GM18517 (cell line): ENCODE results near the gene ATP1A4.
A peak's percentile ranks its signal among the peaks of the same experiment; 100 is the strongest.

ENCODE experiments used
- ATAC-seq: cut with Tn5 transposase; IDR thresholded peaks from one replicate; pipeline ENCODE4 v1.9.1; 2021; ENCODE audit warnings: mild to moderate bottlenecking, moderate library complexity; ENCODE audit not compliant: unreplicated experiment

ATP1A4 gene

GRCh38 chr1:160204526-160205241 is 53.3 kb downstream of the ATP1A4 start:
- ATAC-seq = peak; percentile 79

- ATAC-seq = peak; percentile 31
Observed at GRCh38 chr1:160205242-160206035, 54.0 kb downstream of the ATP1A4 start, which contains the start of gene PEA15. TSS of gene PEA15 (plus strand) at chr1:160205384. CDS start at chr1:160211545, 6,161 bp downstream.

- no peak for ATAC-seq
Observed at GRCh38 chr1:160206036-160206389, 54.6 kb downstream of the ATP1A4 start.

GRCh38 chr1:160206421-160207117 is 55.2 kb downstream of the ATP1A4 start:
- ATAC-seq = no peak

GRCh38 chr1:160207118-160207650 is 55.8 kb downstream of the ATP1A4 start:
- no peak for ATAC-seq

- no peak for ATAC-seq
Observed at GRCh38 chr1:160207771-160208556, 56.6 kb downstream of the ATP1A4 start.

GRCh38 chr1:160208557-160209320 is 57.3 kb downstream of the ATP1A4 start:
- ATAC-seq = no peak

- no peak for ATAC-seq
Observed at GRCh38 chr1:160209321-160210046, 58.1 kb downstream of the ATP1A4 start.

GRCh38 chr1:160210561-160210960 is 59.2 kb downstream of the ATP1A4 start:
- ATAC-seq = no peak

- ATAC-seq = no peak
Observed at GRCh38 chr1:160211046-160211790, 59.8 kb downstream of the ATP1A4 start.

GRCh38 chr1:160214481-160215140 is 63.2 kb downstream of the ATP1A4 start:
- ATAC-seq = no peak

- no peak for ATAC-seq
Observed at GRCh38 chr1:160216301-160216700, 64.9 kb downstream of the ATP1A4 start.

- ATAC-seq = no peak
Observed at GRCh38 chr1:160217481-160218051, 66.2 kb downstream of the ATP1A4 start.

GRCh38 chr1:160219062-160219929 is 67.9 kb downstream of the ATP1A4 start:
- ATAC-seq = no peak

GRCh38 chr1:160220301-160220700 is 68.9 kb downstream of the ATP1A4 start:
- no peak for ATAC-seq

- no peak for ATAC-seq
Observed at GRCh38 chr1:160221089-160221488, 69.7 kb downstream of the ATP1A4 start.

GRCh38 chr1:160222546-160222945 is 71.1 kb downstream of the ATP1A4 start:
- no peak for ATAC-seq
